Measurements from ENCODE around the gene RIMS1. TPM values are rescaled to one million over a fixed set of nuclear protein-coding genes. Genes with fewer than 3 reads are reported as not detected.
A peak's percentile ranks its signal among the peaks of the same experiment; 100 is the strongest.

The RIMS1 gene
- total and polyA plus RNA-seq, 2 experiments from 2014 or later = 0.29 to 0.92 TPM

DNA sequence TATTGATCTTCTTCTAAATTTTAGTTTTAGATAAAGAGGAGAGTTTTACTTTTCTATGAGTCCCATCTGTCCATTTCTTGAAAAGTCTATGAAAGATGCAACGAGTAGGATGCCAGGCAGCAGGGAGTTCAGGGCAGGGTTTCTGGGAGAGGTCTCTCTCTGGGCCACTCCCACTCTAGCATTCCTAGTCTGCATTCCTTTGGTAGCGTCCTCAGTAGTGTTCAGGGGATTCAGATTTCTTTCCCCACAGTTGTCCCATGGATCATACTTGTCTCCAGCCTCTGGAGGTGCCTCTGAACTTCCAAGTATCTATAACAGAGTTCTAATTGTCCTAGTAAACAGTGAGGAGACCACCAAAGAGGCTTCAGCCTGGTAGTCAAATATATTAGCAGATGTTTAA, 225.3 kb downstream of the RIMS1 start:
- no peak overlapping the region for H3K27ac ChIP-seq
- no peaks in the 10 kb centered on the region for H3K4me1 ChIP-seq (ENCODE audit: low read depth)
- TF ChIP-seq, protein P1, sequence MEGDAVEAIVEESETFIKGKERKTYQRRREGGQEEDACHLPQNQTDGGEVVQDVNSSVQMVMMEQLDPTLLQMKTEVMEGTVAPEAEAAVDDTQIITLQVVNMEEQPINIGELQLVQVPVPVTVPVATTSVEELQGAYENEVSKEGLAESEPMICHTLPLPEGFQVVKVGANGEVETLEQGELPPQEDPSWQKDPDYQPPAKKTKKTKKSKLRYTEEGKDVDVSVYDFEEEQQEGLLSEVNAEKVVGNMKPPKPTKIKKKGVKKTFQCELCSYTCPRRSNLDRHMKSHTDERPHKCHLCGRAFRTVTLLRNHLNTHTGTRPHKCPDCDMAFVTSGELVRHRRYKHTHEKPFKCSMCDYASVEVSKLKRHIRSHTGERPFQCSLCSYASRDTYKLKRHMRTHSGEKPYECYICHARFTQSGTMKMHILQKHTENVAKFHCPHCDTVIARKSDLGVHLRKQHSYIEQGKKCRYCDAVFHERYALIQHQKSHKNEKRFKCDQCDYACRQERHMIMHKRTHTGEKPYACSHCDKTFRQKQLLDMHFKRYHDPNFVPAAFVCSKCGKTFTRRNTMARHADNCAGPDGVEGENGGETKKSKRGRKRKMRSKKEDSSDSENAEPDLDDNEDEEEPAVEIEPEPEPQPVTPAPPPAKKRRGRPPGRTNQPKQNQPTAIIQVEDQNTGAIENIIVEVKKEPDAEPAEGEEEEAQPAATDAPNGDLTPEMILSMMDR (IDR thresholded peaks at IDR 0.05; ENCODE audit: low read depth, low read length) = no peak
- no peaks in the 10 kb centered on the region for H3K9me3 ChIP-seq (ENCODE audit: low read depth)
- no peak for DNase-seq (ENCODE audit: low read depth in 1 of 2, low spot score in 1 of 2)
- no peaks in the 10 kb centered on the region for H3K36me3 ChIP-seq
- no peak overlapping the region for H3K4me3 ChIP-seq
- H3K27me3 ChIP-seq = no peaks in the 10 kb centered on the region

DNA sequence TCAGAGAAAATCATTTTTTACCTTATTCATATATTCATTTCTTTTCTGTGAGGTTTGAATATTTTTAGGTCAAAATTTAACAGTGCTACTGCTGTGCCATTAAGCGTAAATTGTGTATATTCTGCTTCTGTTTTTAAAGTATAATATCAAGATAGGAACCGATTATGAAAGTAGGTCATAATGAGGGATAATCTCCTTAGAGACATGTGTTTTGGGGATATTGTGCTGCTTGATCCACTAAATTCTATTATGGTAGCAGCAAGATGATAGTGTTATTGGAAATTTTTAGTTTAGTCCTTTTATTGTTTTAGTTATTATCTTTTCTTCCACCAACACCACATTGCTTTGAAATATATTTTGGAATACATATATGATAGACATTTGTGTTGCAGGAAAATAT, 244.0 kb downstream of the RIMS1 start:
- TF ChIP-seq, protein P1 (IDR thresholded peaks at IDR 0.05; ENCODE audit: low read depth, low read length) = no peak
- Histone ChIP-seq H3K27me3 (no peaks in the 10 kb centered on the region), H3K4me3 (no peak overlapping the region), H3K36me3 (no peaks in the 10 kb centered on the region), H3K4me1 (ENCODE audit: low read depth) (no peaks in the 10 kb centered on the region), H3K27ac (no peak overlapping the region), H3K9me3 (ENCODE audit: low read depth) (no peaks in the 10 kb centered on the region)
- no peak for DNase-seq (ENCODE audit: low read depth in 1 of 2, low spot score in 1 of 2)

DNA sequence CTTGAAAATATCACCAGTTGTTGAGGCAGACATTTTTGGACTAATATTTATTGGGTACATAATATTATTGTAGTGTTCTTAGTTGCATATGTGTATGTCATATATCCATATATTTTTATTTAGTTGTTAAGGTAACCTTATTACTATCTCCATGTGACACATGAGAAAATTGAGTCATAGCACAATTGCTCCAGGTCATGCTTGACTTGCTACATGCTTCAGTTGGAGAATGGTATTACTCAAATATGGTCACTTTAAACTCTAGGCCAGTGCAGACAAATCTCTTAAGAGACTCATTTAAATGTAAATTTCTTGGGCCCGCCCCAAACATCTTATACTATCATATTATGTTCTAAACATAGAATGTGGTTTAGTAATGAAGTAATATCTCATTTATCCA, 246.1 kb downstream of the RIMS1 start:
- Histone ChIP-seq H3K4me3 (no peak overlapping the region), H3K36me3 (no peaks in the 10 kb centered on the region), H3K9me3 (ENCODE audit: low read depth) (no peaks in the 10 kb centered on the region), H3K27me3 (no peaks in the 10 kb centered on the region), H3K4me1 (ENCODE audit: low read depth) (no peaks in the 10 kb centered on the region), H3K27ac (no peak overlapping the region)
- DNase-seq (ENCODE audit: low read depth in 1 of 2, low spot score in 1 of 2) = no peak
- TF ChIP-seq, protein P1 (IDR thresholded peaks at IDR 0.05; ENCODE audit: low read depth, low read length) = no peak

DNA sequence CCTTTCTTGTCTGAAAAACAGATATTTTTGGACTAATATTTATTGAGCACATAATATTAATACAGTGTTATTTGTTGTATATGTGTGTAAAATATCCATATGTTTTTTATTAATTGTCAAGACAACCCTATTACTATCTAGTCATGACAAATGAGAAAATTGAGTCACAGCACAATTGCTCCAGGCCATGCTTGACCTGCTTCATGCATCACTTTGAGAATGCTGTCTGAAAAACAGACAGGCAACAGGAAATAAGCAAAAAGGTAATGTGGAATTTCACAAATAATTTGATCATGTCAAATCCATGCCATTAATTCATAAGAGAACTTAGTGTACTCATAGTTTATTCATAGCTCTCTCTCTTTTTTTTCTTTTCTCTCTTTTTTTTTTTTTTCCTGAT, 246.5 kb downstream of the RIMS1 start:
- no peaks in the 10 kb centered on the region for H3K4me1 ChIP-seq (ENCODE audit: low read depth)
- H3K4me3 ChIP-seq = no peak overlapping the region
- no peak for DNase-seq (ENCODE audit: low read depth in 1 of 2, low spot score in 1 of 2)
- no peaks in the 10 kb centered on the region for H3K27me3 ChIP-seq
- TF ChIP-seq, protein P1 (IDR thresholded peaks at IDR 0.05; ENCODE audit: low read depth, low read length) = no peak
- H3K27ac ChIP-seq = no peak overlapping the region
- H3K36me3 ChIP-seq = no peaks in the 10 kb centered on the region
- no peaks in the 10 kb centered on the region for H3K9me3 ChIP-seq (ENCODE audit: low read depth)

DNA sequence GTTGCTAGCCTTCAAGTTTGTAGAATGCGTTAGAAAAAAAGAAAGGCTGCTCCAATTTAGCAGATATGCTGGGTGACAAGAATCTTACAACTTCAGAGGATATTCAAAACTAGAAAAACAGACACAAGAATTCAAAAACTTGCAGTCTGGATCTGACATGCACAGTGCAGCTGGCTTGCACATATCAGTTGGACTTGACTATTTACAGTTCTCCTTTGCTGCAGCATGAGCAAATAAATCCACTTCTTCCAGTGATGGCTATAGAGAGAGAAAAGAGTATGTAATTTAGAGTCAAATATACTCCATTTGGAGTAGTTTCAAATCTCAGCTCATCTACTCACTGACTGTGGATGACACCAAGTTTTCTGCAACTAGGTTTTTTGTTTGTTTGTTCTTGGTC, 247.0 kb downstream of the RIMS1 start:
- no peaks in the 10 kb centered on the region for H3K27me3 ChIP-seq
- no peaks in the 10 kb centered on the region for H3K9me3 ChIP-seq (ENCODE audit: low read depth)
- no peak overlapping the region for H3K4me3 ChIP-seq
- DNase-seq (ENCODE audit: low read depth in 1 of 2, low spot score in 1 of 2) = no peak
- H3K36me3 ChIP-seq = no peaks in the 10 kb centered on the region
- H3K27ac ChIP-seq = no peak overlapping the region
- TF ChIP-seq, protein P1 (IDR thresholded peaks at IDR 0.05; ENCODE audit: low read depth, low read length) = no peak
- H3K4me1 ChIP-seq (ENCODE audit: low read depth) = no peaks in the 10 kb centered on the region

DNA sequence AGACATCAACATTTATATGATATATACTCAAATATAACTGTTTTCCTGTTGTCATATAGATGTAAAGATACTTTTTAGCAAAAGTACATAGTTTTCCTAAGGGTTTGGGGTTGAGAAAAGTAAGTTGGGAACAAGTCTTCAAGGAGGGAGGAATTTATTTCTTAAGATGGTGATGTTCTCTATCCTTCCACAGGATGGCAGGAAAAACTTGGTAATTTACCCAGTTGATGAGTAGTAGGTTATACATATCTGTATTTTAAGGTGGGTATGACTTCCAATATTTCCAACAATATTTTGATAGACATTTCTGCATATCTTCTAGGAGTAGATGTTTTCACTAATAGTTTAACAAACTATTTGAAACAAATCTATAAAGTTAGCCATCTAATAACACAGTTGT, 254.4 kb downstream of the RIMS1 start:
- peak in 1 of 2 donors; percentile 17 for DNase-seq (ENCODE audit: low read depth in 1 of 2, low spot score in 1 of 2)
- H3K36me3 ChIP-seq = no peaks in the 10 kb centered on the region
- TF ChIP-seq, protein P1 (IDR thresholded peaks at IDR 0.05; ENCODE audit: low read depth, low read length) = no peak
- no peaks in the 10 kb centered on the region for H3K4me1 ChIP-seq (ENCODE audit: low read depth)
- H3K9me3 ChIP-seq (ENCODE audit: low read depth) = no peaks in the 10 kb centered on the region
- no peak overlapping the region for H3K4me3 ChIP-seq
- H3K27ac ChIP-seq = no peak overlapping the region
- H3K27me3 ChIP-seq = no peaks in the 10 kb centered on the region
